ENCODE data around the gene KCNN3. TPM values are rescaled to one million over a fixed set of nuclear protein-coding genes. Genes with fewer than 3 reads are reported as not detected.
A peak's percentile ranks its signal among the peaks of the same experiment; 100 is the strongest.

The KCNN3 gene
- total RNA-seq, 1 experiment from 2014 or later: 1.3 TPM

DNA sequence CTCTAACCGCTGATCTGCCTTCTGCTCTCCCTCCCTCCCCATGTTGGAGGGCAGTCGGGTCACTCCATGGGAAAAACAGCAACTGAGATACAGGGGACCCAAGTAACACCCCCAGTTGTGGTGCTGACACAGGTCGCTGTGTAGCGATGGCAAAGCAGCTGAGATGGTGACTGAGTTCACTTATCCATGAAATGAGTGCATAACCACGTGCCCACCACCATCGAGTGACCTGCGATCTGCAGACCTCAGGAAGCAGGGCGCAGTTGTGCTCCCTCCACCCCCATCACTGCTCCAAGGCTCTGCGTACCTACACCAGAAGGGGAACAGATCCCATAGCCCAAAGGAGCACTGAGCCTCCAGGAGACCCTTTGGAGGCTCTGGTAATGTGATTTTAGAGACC lies 31.1 kb downstream of the KCNN3 start (continued):
- TF ChIP-seq, protein P1, sequence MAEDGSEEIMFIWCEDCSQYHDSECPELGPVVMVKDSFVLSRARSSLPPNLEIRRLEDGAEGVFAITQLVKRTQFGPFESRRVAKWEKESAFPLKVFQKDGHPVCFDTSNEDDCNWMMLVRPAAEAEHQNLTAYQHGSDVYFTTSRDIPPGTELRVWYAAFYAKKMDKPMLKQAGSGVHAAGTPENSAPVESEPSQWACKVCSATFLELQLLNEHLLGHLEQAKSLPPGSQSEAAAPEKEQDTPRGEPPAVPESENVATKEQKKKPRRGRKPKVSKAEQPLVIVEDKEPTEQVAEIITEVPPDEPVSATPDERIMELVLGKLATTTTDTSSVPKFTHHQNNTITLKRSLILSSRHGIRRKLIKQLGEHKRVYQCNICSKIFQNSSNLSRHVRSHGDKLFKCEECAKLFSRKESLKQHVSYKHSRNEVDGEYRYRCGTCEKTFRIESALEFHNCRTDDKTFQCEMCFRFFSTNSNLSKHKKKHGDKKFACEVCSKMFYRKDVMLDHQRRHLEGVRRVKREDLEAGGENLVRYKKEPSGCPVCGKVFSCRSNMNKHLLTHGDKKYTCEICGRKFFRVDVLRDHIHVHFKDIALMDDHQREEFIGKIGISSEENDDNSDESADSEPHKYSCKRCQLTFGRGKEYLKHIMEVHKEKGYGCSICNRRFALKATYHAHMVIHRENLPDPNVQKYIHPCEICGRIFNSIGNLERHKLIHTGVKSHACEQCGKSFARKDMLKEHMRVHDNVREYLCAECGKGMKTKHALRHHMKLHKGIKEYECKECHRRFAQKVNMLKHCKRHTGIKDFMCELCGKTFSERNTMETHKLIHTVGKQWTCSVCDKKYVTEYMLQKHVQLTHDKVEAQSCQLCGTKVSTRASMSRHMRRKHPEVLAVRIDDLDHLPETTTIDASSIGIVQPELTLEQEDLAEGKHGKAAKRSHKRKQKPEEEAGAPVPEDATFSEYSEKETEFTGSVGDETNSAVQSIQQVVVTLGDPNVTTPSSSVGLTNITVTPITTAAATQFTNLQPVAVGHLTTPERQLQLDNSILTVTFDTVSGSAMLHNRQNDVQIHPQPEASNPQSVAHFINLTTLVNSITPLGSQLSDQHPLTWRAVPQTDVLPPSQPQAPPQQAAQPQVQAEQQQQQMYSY (CRISPR knock-in tag; IDR thresholded peaks at IDR 0.05): no peak
- TF ChIP-seq ZBTB21 (CRISPR knock-in tag; IDR thresholded peaks at IDR 0.05; ENCODE audit: borderline replicate concordance): no peak
- TF ChIP-seq, protein P2, sequence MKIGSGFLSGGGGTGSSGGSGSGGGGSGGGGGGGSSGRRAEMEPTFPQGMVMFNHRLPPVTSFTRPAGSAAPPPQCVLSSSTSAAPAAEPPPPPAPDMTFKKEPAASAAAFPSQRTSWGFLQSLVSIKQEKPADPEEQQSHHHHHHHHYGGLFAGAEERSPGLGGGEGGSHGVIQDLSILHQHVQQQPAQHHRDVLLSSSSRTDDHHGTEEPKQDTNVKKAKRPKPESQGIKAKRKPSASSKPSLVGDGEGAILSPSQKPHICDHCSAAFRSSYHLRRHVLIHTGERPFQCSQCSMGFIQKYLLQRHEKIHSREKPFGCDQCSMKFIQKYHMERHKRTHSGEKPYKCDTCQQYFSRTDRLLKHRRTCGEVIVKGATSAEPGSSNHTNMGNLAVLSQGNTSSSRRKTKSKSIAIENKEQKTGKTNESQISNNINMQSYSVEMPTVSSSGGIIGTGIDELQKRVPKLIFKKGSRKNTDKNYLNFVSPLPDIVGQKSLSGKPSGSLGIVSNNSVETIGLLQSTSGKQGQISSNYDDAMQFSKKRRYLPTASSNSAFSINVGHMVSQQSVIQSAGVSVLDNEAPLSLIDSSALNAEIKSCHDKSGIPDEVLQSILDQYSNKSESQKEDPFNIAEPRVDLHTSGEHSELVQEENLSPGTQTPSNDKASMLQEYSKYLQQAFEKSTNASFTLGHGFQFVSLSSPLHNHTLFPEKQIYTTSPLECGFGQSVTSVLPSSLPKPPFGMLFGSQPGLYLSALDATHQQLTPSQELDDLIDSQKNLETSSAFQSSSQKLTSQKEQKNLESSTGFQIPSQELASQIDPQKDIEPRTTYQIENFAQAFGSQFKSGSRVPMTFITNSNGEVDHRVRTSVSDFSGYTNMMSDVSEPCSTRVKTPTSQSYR (CRISPR knock-in tag; IDR thresholded peaks at IDR 0.05): no peak
- TF ChIP-seq, protein P3, sequence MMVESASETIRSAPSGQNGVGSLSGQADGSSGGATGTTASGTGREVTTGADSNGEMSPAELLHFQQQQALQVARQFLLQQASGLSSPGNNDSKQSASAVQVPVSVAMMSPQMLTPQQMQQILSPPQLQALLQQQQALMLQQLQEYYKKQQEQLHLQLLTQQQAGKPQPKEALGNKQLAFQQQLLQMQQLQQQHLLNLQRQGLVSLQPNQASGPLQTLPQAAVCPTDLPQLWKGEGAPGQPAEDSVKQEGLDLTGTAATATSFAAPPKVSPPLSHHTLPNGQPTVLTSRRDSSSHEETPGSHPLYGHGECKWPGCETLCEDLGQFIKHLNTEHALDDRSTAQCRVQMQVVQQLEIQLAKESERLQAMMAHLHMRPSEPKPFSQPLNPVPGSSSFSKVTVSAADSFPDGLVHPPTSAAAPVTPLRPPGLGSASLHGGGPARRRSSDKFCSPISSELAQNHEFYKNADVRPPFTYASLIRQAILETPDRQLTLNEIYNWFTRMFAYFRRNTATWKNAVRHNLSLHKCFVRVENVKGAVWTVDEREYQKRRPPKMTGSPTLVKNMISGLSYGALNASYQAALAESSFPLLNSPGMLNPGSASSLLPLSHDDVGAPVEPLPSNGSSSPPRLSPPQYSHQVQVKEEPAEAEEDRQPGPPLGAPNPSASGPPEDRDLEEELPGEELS (CRISPR knock-in tag; IDR thresholded peaks at IDR 0.05): no peak
- TF ChIP-seq, protein P4, sequence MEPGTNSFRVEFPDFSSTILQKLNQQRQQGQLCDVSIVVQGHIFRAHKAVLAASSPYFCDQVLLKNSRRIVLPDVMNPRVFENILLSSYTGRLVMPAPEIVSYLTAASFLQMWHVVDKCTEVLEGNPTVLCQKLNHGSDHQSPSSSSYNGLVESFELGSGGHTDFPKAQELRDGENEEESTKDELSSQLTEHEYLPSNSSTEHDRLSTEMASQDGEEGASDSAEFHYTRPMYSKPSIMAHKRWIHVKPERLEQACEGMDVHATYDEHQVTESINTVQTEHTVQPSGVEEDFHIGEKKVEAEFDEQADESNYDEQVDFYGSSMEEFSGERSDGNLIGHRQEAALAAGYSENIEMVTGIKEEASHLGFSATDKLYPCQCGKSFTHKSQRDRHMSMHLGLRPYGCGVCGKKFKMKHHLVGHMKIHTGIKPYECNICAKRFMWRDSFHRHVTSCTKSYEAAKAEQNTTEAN (CRISPR knock-in tag; IDR thresholded peaks at IDR 0.05): no peak

- ChIA-PET POLR2A (no interaction called here), CTCF (interaction anchor here (1.5 to 3.7 kb wide), 5 partner anchors 19 to 169 kb away, joined by 3 to 19 read pairs (median 8); partner anchors contain the start of gene KCNN3)
- no peak overlapping the region for H3K27ac Mint-ChIP-seq
- no peaks in the 10 kb centered on the region for H3K27me3 Mint-ChIP-seq (ENCODE audit: low read depth)
- H3K9me3 Mint-ChIP-seq: no peaks in the 10 kb centered on the region
- H3K4me1 Mint-ChIP-seq: peaks cover 20% of the 10 kb centered on the region
- H3K36me3 Mint-ChIP-seq: no peaks in the 10 kb centered on the region
- H3K4me3 Mint-ChIP-seq: no peak overlapping the region
- DNase-seq (ENCODE audit: low spot score) (no peak), ATAC-seq (peak; percentile 55)
- TF ChIP-seq RORB (CRISPR knock-in tag; IDR thresholded peaks at IDR 0.05): no peak
- TF ChIP-seq EMX1 (CRISPR knock-in tag; IDR thresholded peaks at IDR 0.05): no peak
- TF ChIP-seq STAT6 (CRISPR knock-in tag; conservative IDR thresholded peaks at IDR 0.05; ENCODE audit: low read depth): no peak
- TF ChIP-seq CREM (CRISPR knock-in tag; IDR thresholded peaks at IDR 0.05): no peak
- TF ChIP-seq HMGA2 (CRISPR knock-in tag; IDR thresholded peaks at IDR 0.05): no peak
- TF ChIP-seq AR (CRISPR knock-in tag; IDR thresholded peaks at IDR 0.05): no peak
- TF ChIP-seq GTF2I (CRISPR knock-in tag; conservative IDR thresholded peaks at IDR 0.05): no peak
- TF ChIP-seq, protein P5, sequence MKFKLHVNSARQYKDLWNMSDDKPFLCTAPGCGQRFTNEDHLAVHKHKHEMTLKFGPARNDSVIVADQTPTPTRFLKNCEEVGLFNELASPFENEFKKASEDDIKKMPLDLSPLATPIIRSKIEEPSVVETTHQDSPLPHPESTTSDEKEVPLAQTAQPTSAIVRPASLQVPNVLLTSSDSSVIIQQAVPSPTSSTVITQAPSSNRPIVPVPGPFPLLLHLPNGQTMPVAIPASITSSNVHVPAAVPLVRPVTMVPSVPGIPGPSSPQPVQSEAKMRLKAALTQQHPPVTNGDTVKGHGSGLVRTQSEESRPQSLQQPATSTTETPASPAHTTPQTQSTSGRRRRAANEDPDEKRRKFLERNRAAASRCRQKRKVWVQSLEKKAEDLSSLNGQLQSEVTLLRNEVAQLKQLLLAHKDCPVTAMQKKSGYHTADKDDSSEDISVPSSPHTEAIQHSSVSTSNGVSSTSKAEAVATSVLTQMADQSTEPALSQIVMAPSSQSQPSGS (CRISPR knock-in tag; IDR thresholded peaks at IDR 0.05; ENCODE audit: borderline replicate concordance, low read depth): no peak
- no peak for TF ChIP-seq ZNF138 (CRISPR knock-in tag; conservative IDR thresholded peaks at IDR 0.05)
Observed at GRCh38 chr1:154838461-154838860, 31.6 kb downstream of the KCNN3 start.

All from WTC11 (cell line).